ENCODE measurements around the gene CYS1. TPM values are rescaled to one million over a fixed set of nuclear protein-coding genes. Genes with fewer than 3 reads are reported as not detected.

CYS1 gene
- total RNA-seq, 1 donor from 2014 or later, result 7.3 TPM

GRCh38 chr2:10039658-10040410, 40.4 kb downstream of the CYS1 start:
- Mint-ChIP-seq H3K27ac (ENCODE audit: unreplicated experiment) (no peak overlapping the region), H3K4me3 (ENCODE audit: unreplicated experiment) (no peak overlapping the region), H3K4me1 (ENCODE audit: unreplicated experiment) (peaks cover 16% of the 10 kb centered on the region)

GRCh38 chr2:10038716-10039115, 41.5 kb downstream of the CYS1 start:
- no peak for TF ChIP-seq CTCF (IDR thresholded peaks at IDR 0.05; ENCODE audit: unreplicated experiment)
- H3K4me3 Mint-ChIP-seq (ENCODE audit: unreplicated experiment), result no peak overlapping the region
- H3K4me1 Mint-ChIP-seq (ENCODE audit: unreplicated experiment), result peaks cover 16% of the 10 kb centered on the region
- DNase-seq (ENCODE audit: low spot score), result no peak
- peaks cover 10% of the 10 kb centered on the region for H3K36me3 Mint-ChIP-seq (ENCODE audit: low read depth, unreplicated experiment)
- H3K27me3 Mint-ChIP-seq (ENCODE audit: unreplicated experiment), result peaks cover 18% of the 10 kb centered on the region
- H3K27ac Mint-ChIP-seq (ENCODE audit: unreplicated experiment), result no peak overlapping the region
- H3K9me3 Mint-ChIP-seq (ENCODE audit: unreplicated experiment), result no peaks in the 10 kb centered on the region

More at GRCh38 chr2:10039658-10040410, 40.4 kb downstream of the CYS1 start:
- H3K36me3 Mint-ChIP-seq (ENCODE audit: low read depth, unreplicated experiment), result peaks cover 15% of the 10 kb centered on the region
- peaks cover 23% of the 10 kb centered on the region for H3K27me3 Mint-ChIP-seq (ENCODE audit: unreplicated experiment)
- no peak for TF ChIP-seq CTCF (IDR thresholded peaks at IDR 0.05; ENCODE audit: unreplicated experiment)
- no peaks in the 10 kb centered on the region for H3K9me3 Mint-ChIP-seq (ENCODE audit: unreplicated experiment)
- DNase-seq (ENCODE audit: low spot score), result no peak

GRCh38 chr2:10038123-10038522, 42.1 kb downstream of the CYS1 start:
- H3K9me3 Mint-ChIP-seq (ENCODE audit: unreplicated experiment), result no peaks in the 10 kb centered on the region
- H3K4me1 Mint-ChIP-seq (ENCODE audit: unreplicated experiment), result peaks cover 16% of the 10 kb centered on the region
- peaks cover 18% of the 10 kb centered on the region for H3K27me3 Mint-ChIP-seq (ENCODE audit: unreplicated experiment)
- peaks cover 10% of the 10 kb centered on the region for H3K36me3 Mint-ChIP-seq (ENCODE audit: low read depth, unreplicated experiment)
- H3K4me3 Mint-ChIP-seq (ENCODE audit: unreplicated experiment), result no peak overlapping the region
- no peak for DNase-seq (ENCODE audit: low spot score)
- TF ChIP-seq CTCF (IDR thresholded peaks at IDR 0.05; ENCODE audit: unreplicated experiment), result no peak
- no peak overlapping the region for H3K27ac Mint-ChIP-seq (ENCODE audit: unreplicated experiment)

- Mint-ChIP-seq H3K36me3 (ENCODE audit: low read depth, unreplicated experiment) (peaks cover 7% of the 10 kb centered on the region), H3K27ac (ENCODE audit: unreplicated experiment) (no peak overlapping the region), H3K27me3 (ENCODE audit: unreplicated experiment) (peaks cover 20% of the 10 kb centered on the region), H3K4me3 (ENCODE audit: unreplicated experiment) (no peak overlapping the region), H3K4me1 (ENCODE audit: unreplicated experiment) (peaks cover 9% of the 10 kb centered on the region), H3K9me3 (ENCODE audit: unreplicated experiment) (no peaks in the 10 kb centered on the region)
- TF ChIP-seq CTCF (IDR thresholded peaks at IDR 0.05; ENCODE audit: unreplicated experiment), result no peak
- no peak for DNase-seq (ENCODE audit: low spot score)
Measured at GRCh38 chr2:10036095-10036884, 43.9 kb downstream of the CYS1 start.

- Mint-ChIP-seq H3K4me1 (ENCODE audit: unreplicated experiment) (peaks cover 6% of the 10 kb centered on the region), H3K4me3 (ENCODE audit: unreplicated experiment) (no peak overlapping the region), H3K27ac (ENCODE audit: unreplicated experiment) (no peak overlapping the region), H3K27me3 (ENCODE audit: unreplicated experiment) (peaks cover 13% of the 10 kb centered on the region), H3K36me3 (ENCODE audit: low read depth, unreplicated experiment) (peaks cover 3% of the 10 kb centered on the region), H3K9me3 (ENCODE audit: unreplicated experiment) (no peaks in the 10 kb centered on the region)
- no peak for TF ChIP-seq CTCF (IDR thresholded peaks at IDR 0.05; ENCODE audit: unreplicated experiment)
- no peak for DNase-seq (ENCODE audit: low spot score)
Measured at GRCh38 chr2:10035633-10036032, 44.6 kb downstream of the CYS1 start.

Measured in endothelial cell (in vitro differentiated cells).